Stomach (tissue), 9 donors: ENCODE measurements around the gene CLCA4. TPM values are rescaled to one million over a fixed set of nuclear protein-coding genes. Genes with fewer than 3 reads are reported as not detected.
A peak's percentile ranks its signal among the peaks of the same experiment; 100 is the strongest.

ENCODE experiments used
- DNase-seq, 2 donors: peaks; one replicate each; pipeline versions ENCODE4 v3.0.0 to v3.0.0-alpha.2; 2013 to 2019
- H3K27ac ChIP-seq, 5 donors: fragments of 200-600 bp in 4 of 5; sonication (generic) in 4 of 5; one replicate each; pipeline ENCODE4 v1.5.1; 2013 to 2019; ENCODE audit warnings: mild to moderate bottlenecking in 1 of 5, moderate library complexity in 1 of 5
- H3K27me3 ChIP-seq, 3 donors: fragments of 200-600 bp; sonication (generic); one replicate each; pipeline ENCODE4 v1.5.1; 2017 to 2019; ENCODE audit warnings: mixed run types in 1 of 3
- H3K36me3 ChIP-seq, 4 donors: fragments of 200-600 bp; sonication (generic); 1 replicate in 3 of 4; 2 replicates in 1 of 4; pipeline ENCODE4 v1.5.1; 2016 to 2019
- H3K4me1 ChIP-seq, 4 donors: fragments of 200-600 bp; sonication (generic); one replicate each; pipeline ENCODE4 v1.5.1; 2016 to 2019
- H3K4me3 ChIP-seq, 4 donors: fragments of 200-600 bp; sonication (generic) in 3 of 4; one replicate each; pipeline ENCODE4 v1.5.1; 2016 to 2019; ENCODE audit warnings: mild to moderate bottlenecking in 1 of 4
- H3K9me3 ChIP-seq, 4 donors: fragments of 200-600 bp; sonication (generic); one replicate each; pipeline ENCODE4 v1.5.1; 2016 to 2019
- CTCF ChIP-seq, 7 experiments: fragments of 450-650 bp in 4 of 7; fragments of 200-600 bp in 3 of 7; sonication (generic) in 3 of 7; IDR thresholded peaks; one replicate each; pipeline ENCODE4 v1.5.1; 2016 to 2019; ENCODE audit warnings: antibody characterized with exemption in 7 of 7, control low read depth in 2 of 7, mild to moderate bottlenecking in 1 of 7
- EP300 ChIP-seq: sonication (generic); formaldehyde crosslinking; IDR thresholded peaks from one replicate; pipeline ENCODE4 v1.6.1; 2017; ENCODE audit warnings: antibody characterized with exemption
- POLR2A ChIP-seq, 4 donors: fragments of 450-650 bp; IDR thresholded peaks; one replicate each; pipeline ENCODE4 v1.6.1; 2016; ENCODE audit warnings: antibody characterized with exemption in 4 of 4, control low read depth in 2 of 4, mild to moderate bottlenecking in 1 of 4, moderate library complexity in 1 of 4
- POLR2AphosphoS5 ChIP-seq, 3 donors: sonication (generic); formaldehyde crosslinking; IDR thresholded peaks; one replicate each; pipeline ENCODE4 v1.6.1; 2016; ENCODE audit warnings: antibody characterized with exemption in 3 of 3
- WGBS, 5 donors: extraction: QIAGEN DNeasy Blood & Tissue Kit in 3 of 5; methylation state at CpG; one replicate each; pipeline versions ENCODE4 v1.1.5 to v1.1.7; 2013 to 2018; 5-methylcytosine and 5-hydroxymethylcytosine counted together
- intact Hi-C: fragments of 100-400 bp; cut with DNase I; formaldehyde crosslinking; loops from one replicate; pipeline ENCODE4 v1.15.1; 2023; ENCODE audit warnings: low total_unique reads
- polyA plus RNA-seq, 3 donors: library from polyadenylated mRNA; stranded (reverse); fragments of 200-250 nt; gene quantifications; one replicate each; pipeline ENCODE4 v1.2.3, GENCODE V29; 2013
- total RNA-seq, 5 donors: library from RNA; depleted of rRNA; stranded (reverse); fragments of >200 nt; gene quantifications; one replicate each; pipeline versions ENCODE4 v1.1.0 to v1.2.3, GENCODE V29; 2014 to 2016
- donor health status: healthy with polysubstance abuse.
- donor health status: Bipolar disorder and iron deficiency.
- donor health status: healthy.

CLCA4 gene
- total and polyA plus RNA-seq, 8 donors, result 0.46 to 142 (median 1.1) TPM; not detected in 5

GRCh38 chr1:86504137-86504479 lies 42.8 kb upstream of the CLCA4 start:
- peak overlapping the region in 2 of 5 donors; percentile 26 to 60 for H3K27ac ChIP-seq
- H3K4me3 ChIP-seq, result peak overlapping the region; percentile 18 to 33 (median 20)
- peaks cover 0 to 3% (median 0%) of the 10 kb centered on the region in 3 donors for H3K27me3 ChIP-seq
- peaks cover 6 to 49% (median 14%) of the 10 kb centered on the region in 4 donors for H3K4me1 ChIP-seq
- no peak for DNase-seq
- H3K36me3 ChIP-seq, result no peaks in the 10 kb centered on the region
- no peaks in the 10 kb centered on the region for H3K9me3 ChIP-seq
- intact Hi-C loops, result loop anchor here (10.0 kb wide), 1 partner anchor 129 kb away; no protein-coding TSS in a partner anchor
- TF ChIP-seq CTCF (IDR thresholded peaks at IDR 0.05) (no peak), POLR2A (IDR thresholded peaks at IDR 0.05) (no peak), POLR2AphosphoS5 (IDR thresholded peaks at IDR 0.05) (no peak), EP300 (no peak)
- WGBS, 5 donors, result 29 to 58% (median 39%) methylated on average over 9 of the region's 9 CpGs

GRCh38 chr1:86504895-86505563 lies 41.8 kb upstream of the CLCA4 start:
- intact Hi-C loops, result loop anchor here (10.0 kb wide), 1 partner anchor 130 kb away; no protein-coding TSS in a partner anchor
- Histone ChIP-seq H3K4me3 (no peak overlapping the region), H3K36me3 (no peaks in the 10 kb centered on the region), H3K4me1 (peaks cover 6 to 49% (median 14%) of the 10 kb centered on the region in 4 donors), H3K27me3 (peaks cover 0 to 3% (median 0%) of the 10 kb centered on the region in 3 donors), H3K9me3 (no peaks in the 10 kb centered on the region), H3K27ac (no peak overlapping the region)
- WGBS, 5 donors, result 69 to 81% (median 77%) methylated on average over 9 of the region's 9 CpGs
- TF ChIP-seq CTCF (IDR thresholded peaks at IDR 0.05), result no peak
- no peak for TF ChIP-seq EP300
- no peak for TF ChIP-seq POLR2AphosphoS5 (IDR thresholded peaks at IDR 0.05)
- TF ChIP-seq POLR2A (IDR thresholded peaks at IDR 0.05), result no peak
- DNase-seq, result peak in 1 of 2 donors; percentile 36

DNA sequence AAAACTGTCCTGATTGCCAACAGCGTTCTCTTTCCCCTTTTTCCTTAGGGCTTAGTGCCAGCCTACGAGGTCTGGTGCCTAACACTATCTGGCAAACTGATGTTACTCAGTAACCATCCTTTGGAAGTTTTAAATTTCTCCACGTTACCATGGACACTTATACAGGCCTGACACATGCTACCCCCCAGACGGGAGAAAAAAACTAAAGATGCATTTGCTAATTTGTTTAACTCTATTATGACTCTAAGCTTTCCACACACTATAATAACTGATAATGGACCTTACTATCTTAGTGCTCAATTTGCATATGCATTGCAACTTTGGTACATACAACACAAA lies 41.3 kb upstream of the CLCA4 start:
- Histone ChIP-seq H3K4me1 (peaks cover 6 to 47% (median 14%) of the 10 kb centered on the region in 4 donors), H3K27ac (no peak overlapping the region), H3K9me3 (no peaks in the 10 kb centered on the region), H3K27me3 (peaks cover 0 to 3% (median 0%) of the 10 kb centered on the region in 3 donors), H3K36me3 (no peaks in the 10 kb centered on the region), H3K4me3 (no peak overlapping the region)
- 63 to 66% (median 66%) methylated on average over 4 of the region's 4 CpGs for WGBS, 5 donors
- DNase-seq, result no peak
- intact Hi-C loops, result loop anchor here (10.0 kb wide), 1 partner anchor 131 kb away; no protein-coding TSS in a partner anchor
- no peak for TF ChIP-seq POLR2A (IDR thresholded peaks at IDR 0.05)
- no peak for TF ChIP-seq CTCF (IDR thresholded peaks at IDR 0.05)
- TF ChIP-seq POLR2AphosphoS5 (IDR thresholded peaks at IDR 0.05), result no peak
- no peak for TF ChIP-seq EP300

DNA sequence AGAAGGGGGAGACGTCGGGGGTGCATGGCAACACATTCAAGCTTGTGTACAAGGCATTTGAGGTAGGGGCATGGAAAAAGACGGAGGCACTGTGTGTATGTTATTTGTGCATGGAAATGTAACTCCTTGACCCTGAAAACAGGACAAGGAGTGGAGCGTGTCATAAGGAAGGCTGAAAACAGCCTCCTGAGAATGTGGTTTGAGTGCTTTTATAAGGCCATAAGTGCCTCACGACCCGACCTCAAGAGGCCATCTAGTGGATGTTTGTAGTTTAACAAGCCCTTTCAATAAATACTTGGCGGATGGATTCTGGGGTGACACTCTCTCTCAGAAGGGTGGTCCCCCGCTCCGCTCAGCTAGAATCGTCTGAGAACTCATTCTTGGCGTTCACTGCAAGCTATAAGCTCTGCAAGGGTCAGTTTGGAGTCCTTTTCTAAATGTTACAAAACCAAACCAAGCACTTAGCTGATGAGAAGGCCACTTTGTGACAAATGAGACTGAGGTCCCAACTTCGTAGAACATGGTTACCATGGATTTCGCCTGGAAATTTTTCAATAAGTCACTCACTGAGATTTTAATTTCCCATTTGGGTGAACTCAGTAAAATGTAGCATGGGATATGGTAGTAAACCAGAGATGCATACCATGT lies 38.8 kb upstream of the CLCA4 start:
- peak in 1 of 2 donors; percentile 47 for DNase-seq
- no peak for TF ChIP-seq POLR2A (IDR thresholded peaks at IDR 0.05)
- TF ChIP-seq POLR2AphosphoS5 (IDR thresholded peaks at IDR 0.05), result no peak
- no peak for TF ChIP-seq EP300
- TF ChIP-seq CTCF (IDR thresholded peaks at IDR 0.05), result peak in 4 of 7 experiments; percentile 11 to 49 (median 29)
- Histone ChIP-seq H3K4me1 (peaks cover 5 to 29% (median 9%) of the 10 kb centered on the region in 4 donors), H3K27me3 (peaks cover 0 to 3% (median 0%) of the 10 kb centered on the region in 3 donors), H3K9me3 (no peaks in the 10 kb centered on the region), H3K4me3 (no peak overlapping the region), H3K27ac (no peak overlapping the region), H3K36me3 (no peaks in the 10 kb centered on the region)
- 44 to 52% (median 48%) methylated on average over 13 of the region's 13 CpGs for WGBS, 5 donors
- intact Hi-C loops, result loop anchor here (10.0 kb wide), 1 partner anchor 133 kb away; no protein-coding TSS in a partner anchor
